GM19438 (cell line): ENCODE data around the gene UTRN.

Source experiments
- ATAC-seq: cut with Tn5 transposase; IDR thresholded peaks from one replicate; pipeline ENCODE4 v1.9.1; 2021; ENCODE audit warnings: low read depth; ENCODE audit not compliant: unreplicated experiment

The UTRN gene

DNA sequence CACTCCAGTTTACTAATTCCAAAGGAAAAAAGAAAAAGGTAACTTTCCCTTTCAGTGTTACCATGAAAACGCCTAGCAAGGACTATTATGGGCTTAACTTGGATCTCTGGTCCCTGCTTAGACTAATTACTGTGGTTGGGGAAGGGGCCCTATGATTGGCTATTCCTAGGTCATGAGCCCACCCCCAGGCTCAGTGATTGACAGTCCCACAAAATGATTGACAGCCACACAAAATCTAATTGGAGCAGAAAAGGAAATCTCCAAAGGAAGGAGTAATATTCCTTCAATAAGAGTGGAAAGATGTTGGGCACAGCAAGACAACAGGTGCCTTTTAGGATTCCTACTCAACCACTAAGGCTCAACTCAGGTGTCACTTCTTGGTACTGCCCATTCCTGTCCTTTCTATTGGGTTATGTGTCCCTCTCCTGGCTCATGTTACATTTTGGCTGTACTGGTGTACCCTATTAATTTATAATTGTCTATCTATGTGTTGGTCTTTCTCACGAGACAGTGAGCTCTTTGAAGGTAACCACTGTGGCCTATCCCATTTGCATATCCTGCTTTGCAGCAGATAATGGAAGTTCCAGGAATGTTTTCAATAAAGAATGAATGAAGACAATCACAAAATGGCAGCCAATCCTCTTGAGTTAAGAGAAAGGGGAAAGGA is 5.5 kb upstream of the UTRN start:
- no peak for ATAC-seq

GRCh38 chr6:144283646-144284477 is 1.3 kb upstream of the UTRN start:
- ATAC-seq = no peak

DNA sequence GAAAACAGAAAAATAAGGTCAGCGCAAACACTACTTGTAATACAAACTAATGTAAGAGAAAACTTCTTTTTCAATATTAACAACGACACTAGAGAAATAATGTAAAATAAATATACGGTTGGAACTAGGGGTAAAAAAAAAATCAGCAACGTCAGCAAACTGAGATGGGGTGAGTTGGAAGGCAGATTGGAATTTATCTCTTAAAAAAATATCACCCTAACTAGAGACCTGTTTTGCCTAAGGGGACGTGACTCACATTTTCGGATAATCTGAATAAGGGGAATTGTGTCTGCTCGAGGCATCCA is 705 bp upstream of the UTRN start:
- no peak for ATAC-seq

DNA sequence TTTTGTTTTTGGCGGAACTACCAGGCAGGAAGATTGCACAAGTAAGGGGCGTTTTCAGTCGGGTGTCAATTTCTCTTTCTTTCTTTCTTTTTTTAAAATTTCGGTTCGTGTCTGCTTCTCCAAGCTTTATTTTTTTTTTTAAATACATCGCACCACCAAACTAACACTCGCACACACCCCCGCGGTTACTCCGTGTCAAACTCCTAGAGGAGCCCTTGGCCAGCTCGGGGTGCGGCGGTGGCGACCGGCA is 338 bp downstream of the UTRN start:
- ATAC-seq = peak; percentile 33

DNA sequence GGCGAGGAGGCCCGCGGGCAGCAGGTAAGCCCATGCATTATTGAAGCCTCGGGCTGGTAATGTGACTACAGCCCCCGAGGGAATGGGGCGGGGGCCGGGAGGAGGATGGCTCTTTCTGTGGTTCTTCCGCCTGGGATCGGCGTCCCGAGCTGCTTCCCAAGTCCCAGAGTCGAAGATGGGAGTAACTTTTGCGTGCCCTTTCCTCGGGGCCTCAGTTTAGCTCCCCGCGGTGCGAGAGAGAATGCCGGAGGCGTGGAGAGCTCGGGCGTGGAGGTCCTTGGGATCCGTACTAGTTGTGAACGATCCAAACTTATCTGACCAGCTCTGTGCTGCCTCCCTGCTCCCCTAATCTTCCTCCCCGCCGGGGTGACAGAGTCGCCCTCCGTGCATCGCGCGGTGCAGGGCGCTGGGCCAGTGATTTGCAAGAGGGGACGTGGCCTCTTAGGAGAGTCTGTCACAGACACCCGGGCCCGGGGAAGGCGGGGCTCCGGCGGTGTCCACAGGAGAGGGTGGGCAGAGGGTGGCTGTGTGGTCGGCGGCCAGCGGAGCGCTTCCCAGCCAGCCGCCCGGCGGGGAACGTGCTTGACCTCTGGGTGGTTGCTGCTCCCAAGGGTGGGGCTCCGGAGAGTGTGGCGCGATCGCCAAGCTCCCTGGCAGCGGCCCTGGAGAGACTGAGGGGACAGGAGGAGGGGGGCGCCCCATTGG is 815 bp downstream of the UTRN start:
- ATAC-seq = peak; percentile 47

DNA sequence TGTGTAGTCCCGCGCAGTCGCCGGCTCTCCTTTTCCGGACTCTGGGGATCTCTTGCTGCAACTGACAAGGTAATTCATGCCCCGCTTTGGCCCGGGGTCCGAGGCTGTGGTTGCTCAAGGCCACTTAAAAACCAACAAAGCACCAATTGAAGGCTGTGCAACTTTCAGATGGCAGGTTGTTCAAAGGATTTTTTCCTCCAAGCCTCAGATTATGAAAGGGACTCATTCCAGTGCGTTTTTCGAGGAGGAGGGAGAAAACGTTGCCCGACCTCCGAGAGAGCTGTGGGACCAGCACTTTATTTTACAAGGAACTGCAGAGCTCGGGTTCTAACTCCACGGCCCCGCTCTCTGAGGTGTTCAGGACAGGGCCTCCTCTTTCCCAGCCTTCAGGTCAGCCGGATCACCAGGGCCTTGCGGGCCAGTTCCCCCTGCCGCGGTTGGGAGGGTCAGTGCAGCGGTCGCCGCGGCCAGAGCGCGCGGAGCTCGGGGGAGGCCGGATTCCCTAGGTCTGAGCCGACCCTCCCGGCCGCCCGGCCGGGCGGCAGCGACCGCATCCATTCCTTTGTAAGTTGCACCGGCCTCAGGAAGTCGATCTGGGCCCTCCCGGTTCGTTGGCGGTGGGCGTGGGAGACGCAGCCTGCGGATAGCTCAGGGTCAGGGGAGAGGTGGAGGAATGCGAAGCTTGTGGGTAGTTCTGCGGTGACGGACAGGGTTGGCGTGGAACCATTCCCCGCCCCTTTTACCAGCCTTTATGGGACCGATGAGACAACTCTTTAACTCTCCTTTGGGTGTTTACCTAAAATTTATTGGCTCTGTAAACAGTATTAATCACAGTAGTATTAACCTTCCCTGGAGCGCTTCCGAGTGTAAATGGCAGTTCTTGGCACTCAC is 1.6 kb downstream of the UTRN start:
- ATAC-seq = no peak

GRCh38 chr6:144289006-144289405 is 3.9 kb downstream of the UTRN start:
- no peak for ATAC-seq

DNA sequence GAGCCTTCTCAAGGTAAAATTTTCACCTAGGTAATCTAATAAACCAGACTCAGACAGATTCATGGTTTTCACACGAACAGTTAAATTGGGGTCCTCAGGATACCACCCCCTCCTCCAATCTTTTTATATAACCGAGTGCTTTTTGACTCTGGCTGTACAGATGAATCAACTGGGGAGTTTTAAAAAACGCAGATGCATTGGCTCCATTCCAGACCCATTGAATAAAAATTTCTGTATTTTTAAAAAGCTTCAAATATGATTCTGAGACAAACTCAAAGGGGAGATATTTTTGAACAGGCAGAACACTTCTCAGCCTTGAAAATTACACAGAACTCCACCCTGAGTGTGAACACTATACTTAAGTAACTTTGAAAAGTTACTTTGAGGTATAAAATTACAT is 7.2 kb downstream of the UTRN start:
- ATAC-seq = no peak

DNA sequence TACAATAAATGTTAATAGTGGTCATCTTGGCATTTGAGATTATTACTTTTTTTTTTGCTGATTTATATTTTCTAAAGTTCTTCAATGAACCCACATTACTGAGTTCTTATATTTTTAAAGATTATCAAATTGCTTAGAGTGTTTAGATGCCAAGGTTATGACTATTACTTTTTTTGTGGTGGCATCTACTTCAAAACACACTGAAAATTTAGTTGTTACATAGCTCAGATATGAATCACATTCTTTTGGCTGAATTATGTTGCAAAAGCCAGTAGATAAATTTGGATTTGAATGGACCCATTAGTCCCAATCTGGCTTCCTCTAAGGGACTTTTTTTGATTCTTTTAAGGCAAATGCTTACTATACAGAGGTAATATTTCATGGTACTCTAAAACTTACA is 8.9 kb downstream of the UTRN start:
- no peak for ATAC-seq

DNA sequence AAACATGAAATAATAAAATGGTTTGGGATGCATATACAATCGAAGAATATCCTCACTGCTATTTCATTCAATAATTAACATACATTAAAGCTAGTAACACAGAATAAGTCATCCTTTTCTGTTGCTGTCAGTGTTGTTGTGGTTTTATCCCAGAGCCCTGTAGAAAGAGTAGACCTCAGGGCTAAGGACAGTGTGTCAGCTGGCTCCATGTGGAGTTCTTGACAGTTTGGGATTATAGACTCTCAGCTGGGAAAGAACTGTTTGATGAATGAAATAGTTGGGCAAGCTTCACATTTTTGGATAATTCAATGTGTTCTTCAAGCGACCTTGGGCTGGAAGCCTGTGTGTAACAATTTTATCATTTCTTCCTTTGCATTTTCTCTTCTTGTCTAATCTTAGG is 10.1 kb downstream of the UTRN start:
- no peak for ATAC-seq

- no peak for ATAC-seq
Observed at GRCh38 chr6:144295981-144296767, 11.0 kb downstream of the UTRN start.

GRCh38 chr6:144296973-144297372 is 11.8 kb downstream of the UTRN start:
- no peak for ATAC-seq

DNA sequence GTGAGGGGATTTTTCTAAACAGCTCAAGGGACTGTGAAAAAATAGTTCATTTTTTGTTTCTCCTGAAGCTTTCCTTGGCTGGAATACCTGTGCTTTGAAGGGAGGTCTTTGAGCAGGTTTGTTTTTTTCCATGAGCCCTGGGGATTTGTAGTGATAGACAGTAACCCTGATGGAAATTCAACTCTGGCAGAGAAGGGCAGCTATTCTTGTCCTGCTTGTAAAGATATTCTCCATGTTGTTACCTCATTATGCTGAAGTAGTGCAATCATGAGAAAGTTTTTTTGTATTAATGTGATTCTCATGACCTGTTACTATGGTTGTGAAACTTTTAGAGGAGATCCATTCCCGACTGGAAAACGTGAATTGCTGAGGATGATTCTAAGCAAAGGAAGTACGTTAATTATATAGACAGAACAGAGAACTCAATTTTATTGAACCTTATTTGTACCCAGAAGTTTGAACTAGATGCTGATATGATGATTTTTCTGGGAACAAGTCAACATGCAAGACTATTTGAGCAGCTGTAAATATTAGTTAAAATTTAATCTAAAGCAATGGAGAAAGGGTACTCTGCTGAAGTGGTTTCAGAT is 12.5 kb downstream of the UTRN start:
- ATAC-seq = no peak

DNA sequence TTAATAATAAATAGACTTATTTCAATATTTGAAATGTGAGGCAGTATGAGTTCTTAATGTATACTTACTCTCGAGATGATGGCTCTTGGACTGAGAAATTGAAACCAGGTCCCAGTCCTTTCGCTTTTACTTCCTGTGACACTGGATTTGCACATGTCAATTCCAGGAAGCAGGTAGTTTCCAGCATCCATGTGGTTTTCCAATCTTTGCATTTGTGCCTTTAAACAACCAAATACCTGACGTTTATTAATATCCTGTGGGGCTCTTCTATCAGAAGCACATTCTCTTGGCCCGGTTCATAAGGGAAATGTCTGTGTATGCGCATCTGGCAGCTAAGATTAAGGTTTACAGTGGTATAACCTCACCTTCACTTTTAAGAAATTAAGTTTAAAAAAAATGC is 13.1 kb downstream of the UTRN start:
- ATAC-seq = no peak

DNA sequence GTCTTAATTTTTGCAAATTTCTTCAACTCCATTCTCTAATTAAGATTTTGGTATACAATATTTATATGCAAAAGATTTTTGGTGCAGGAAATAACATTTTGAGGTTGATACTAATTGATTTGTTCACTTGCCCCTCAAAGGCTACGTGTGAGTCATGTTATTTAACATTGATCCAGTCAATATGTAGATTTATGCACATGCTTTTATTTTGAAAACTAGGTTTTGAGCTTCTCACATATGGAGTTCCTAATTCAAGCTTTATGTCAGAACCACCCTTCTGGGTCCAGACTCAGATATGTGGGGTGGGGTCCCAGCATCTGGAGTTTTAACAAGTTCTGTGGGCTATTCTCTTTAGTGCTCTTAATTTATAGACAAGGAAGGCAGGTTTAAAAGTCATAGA is 13.8 kb downstream of the UTRN start:
- ATAC-seq = no peak

DNA sequence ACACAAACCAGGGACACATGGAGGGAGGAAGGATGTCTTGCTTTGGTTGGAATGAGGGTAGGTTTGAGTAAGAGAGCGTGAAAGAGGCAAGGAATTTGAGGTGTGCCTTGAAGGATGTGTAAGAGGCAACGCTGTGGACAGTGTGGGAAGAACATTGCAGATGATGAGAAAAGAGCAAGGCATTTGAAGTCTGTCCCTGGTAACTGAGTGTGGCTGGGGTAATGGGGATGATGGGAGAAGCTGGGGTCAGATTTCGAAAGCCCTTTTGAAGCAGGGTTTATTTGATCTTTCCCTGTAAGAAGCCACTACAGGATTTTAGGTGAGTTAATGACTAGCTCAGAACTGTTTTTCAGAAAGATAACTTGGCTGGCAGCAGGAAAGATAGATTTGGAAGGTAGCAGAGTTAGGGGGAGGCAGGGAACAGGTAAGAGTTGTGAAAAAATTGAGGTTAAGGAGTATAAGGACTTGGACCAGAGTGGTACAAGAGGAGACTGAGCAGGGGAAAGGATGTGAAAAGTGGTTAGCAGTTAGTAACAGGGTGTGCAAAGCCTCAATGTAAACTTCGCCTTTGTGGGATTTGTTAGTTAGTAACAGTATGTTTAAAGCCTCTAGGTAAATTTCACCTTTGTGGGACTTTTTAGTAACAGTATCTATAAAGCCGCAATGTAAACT is 17.7 kb downstream of the UTRN start:
- ATAC-seq = no peak

DNA sequence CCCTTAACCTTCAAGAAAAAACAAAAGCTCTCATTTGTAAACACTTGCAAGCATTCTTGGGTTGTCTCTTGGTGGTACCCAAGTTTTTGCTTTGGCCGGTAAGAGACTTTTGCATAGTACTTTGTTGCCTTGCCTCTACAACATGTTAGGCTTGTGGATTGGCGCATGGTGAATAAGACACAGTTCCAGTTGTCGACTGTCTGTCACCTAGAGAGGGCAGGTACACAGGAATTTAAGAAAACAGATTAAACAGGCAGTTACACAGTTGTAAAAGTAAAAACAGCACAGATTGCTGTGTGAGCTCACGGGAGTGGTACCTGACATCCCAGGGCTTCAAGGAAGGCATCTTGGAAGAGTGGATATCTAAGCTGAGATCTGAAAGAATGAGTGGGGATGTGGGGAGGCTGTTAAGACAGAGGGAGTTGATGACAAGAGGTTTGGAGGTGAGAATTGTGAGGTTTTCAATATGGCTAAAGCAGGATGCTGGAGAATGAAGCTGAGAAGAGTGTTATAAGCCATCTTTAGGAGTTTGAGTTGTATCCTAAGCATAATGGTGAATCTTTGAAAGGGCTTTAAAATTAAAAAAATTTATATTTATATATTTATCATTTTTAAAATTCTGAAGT is 19.2 kb downstream of the UTRN start:
- no peak for ATAC-seq

DNA sequence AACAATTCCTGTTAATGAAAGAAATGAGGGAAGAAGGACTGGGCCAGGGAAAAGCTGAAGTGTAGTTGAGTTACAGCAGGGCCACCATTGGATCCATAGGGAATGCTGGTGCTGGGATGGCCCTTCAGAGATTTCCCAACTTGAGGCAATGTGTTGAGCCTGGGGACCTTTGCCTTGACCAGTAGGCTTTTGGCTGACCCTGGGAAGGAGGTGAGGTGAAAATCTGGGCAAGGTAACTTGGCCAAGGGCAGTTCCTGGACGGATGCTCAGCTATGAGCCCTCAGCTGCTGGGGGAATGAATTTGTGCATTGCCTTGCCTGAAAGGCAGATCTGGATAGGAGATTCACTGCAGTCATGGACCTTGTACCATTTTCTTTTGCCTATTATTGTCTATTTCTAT is 20.4 kb downstream of the UTRN start:
- peak; percentile 37 for ATAC-seq

DNA sequence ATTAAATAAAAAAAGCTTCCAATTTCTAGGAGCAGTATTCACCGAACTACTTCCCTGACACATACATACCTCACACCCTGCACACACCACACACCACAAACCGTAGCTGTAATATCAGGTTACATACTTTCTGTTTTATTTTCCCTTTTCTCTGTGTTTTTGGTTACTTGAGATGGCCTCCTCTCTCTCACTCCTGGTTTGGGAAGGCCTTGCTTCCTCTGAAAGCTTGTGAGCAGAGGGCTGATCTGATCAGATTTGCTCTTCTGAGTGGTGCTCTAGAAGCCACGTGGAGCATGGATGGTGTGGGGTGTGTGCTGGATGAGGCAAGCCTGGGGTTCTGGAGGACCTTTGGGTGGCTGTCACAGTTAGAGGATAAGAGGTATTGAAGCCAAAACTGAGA is 20.9 kb downstream of the UTRN start:
- peak; percentile 97 for ATAC-seq
